Measurements from ENCODE around the gene ATG16L2. TPM values are rescaled to one million over a fixed set of nuclear protein-coding genes. Genes with fewer than 3 reads are reported as not detected.

ATG16L2 gene
- total and polyA plus RNA-seq, 4 donors, result 42.6 to 86.0 (median 61.4) TPM

DNA sequence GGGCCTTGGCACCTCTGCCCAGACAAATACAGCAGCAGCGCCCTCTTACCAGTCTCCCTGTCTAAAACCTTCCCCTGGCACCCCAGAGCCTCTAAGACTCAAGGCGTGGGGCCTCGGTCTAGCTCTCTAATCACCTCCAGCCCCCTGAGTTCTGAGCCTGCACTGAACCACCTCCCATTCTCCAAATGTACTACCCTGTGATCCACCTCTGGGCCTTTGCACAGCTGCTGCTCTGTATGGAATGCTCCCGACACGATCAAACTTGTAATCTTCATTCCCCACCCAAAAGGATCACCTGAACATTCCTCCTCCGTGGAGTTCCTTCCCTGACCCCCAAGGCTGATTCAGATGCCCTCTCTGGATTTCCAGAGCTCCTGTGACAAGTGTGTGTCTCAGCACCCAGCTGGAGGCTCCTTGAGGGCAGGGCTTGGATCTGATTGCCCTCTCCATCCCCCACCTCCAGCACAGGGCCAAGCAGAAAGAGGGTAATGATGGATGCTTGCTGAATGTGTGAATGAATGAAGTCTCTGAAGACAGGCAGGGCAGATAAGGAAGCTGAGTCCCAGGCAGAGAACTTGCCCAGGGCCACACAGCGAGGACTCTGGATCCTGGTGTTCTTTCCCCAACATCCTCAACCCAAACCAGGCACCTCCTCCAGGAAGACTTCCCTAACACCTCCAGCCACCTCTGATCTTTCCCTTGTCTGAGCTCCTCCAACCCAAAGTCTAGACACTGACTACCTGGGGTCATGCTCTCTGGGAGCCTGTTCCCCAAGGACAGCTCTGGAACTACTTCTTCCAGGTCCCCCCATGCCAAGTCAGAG lies 38.7 kb upstream of the ATG16L2 start:
- no peak overlapping the region for H3K27ac ChIP-seq (ENCODE audit: low read depth in 1 of 2, low read length in 1 of 2)
- H3K36me3 ChIP-seq (ENCODE audit: control insufficient read depth in 4 of 4, insufficient read depth in 4 of 4, low read length in 4 of 4), result peaks cover 0 to 4% (median 0%) of the 10 kb centered on the region in 4 donors
- peaks cover 0 to 1% (median 0%) of the 10 kb centered on the region in 4 donors for H3K9me3 ChIP-seq (ENCODE audit: control insufficient read depth in 4 of 4, insufficient read depth in 3 of 4, low read length in 3 of 4)
- no peak overlapping the region for H3K9ac ChIP-seq (ENCODE audit: insufficient read depth in 1 of 2, low read length in 2 of 2)
- H3K4me1 ChIP-seq (ENCODE audit: control insufficient read depth in 5 of 5, insufficient read depth in 5 of 5, low read length in 5 of 5), result peaks cover 0 to 23% (median 19%) of the 10 kb centered on the region in 5 donors
- no peaks in the 10 kb centered on the region for H3K27me3 ChIP-seq (ENCODE audit: control insufficient read depth in 3 of 3, insufficient read depth in 3 of 3, low read length in 2 of 3)
- WGBS, 2 donors, result 91 to 92% methylated on average over 7 of the region's 7 CpGs
- H3K4me3 ChIP-seq, result no peak overlapping the region
- DNase-seq (no peak), ATAC-seq (ENCODE audit: insufficient read depth, low FRiP score) (no peak)
- TF ChIP-seq, protein P1, sequence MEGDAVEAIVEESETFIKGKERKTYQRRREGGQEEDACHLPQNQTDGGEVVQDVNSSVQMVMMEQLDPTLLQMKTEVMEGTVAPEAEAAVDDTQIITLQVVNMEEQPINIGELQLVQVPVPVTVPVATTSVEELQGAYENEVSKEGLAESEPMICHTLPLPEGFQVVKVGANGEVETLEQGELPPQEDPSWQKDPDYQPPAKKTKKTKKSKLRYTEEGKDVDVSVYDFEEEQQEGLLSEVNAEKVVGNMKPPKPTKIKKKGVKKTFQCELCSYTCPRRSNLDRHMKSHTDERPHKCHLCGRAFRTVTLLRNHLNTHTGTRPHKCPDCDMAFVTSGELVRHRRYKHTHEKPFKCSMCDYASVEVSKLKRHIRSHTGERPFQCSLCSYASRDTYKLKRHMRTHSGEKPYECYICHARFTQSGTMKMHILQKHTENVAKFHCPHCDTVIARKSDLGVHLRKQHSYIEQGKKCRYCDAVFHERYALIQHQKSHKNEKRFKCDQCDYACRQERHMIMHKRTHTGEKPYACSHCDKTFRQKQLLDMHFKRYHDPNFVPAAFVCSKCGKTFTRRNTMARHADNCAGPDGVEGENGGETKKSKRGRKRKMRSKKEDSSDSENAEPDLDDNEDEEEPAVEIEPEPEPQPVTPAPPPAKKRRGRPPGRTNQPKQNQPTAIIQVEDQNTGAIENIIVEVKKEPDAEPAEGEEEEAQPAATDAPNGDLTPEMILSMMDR (IDR thresholded peaks at IDR 0.05; ENCODE audit: control extremely low read depth, extremely low read depth), result no peak

DNA sequence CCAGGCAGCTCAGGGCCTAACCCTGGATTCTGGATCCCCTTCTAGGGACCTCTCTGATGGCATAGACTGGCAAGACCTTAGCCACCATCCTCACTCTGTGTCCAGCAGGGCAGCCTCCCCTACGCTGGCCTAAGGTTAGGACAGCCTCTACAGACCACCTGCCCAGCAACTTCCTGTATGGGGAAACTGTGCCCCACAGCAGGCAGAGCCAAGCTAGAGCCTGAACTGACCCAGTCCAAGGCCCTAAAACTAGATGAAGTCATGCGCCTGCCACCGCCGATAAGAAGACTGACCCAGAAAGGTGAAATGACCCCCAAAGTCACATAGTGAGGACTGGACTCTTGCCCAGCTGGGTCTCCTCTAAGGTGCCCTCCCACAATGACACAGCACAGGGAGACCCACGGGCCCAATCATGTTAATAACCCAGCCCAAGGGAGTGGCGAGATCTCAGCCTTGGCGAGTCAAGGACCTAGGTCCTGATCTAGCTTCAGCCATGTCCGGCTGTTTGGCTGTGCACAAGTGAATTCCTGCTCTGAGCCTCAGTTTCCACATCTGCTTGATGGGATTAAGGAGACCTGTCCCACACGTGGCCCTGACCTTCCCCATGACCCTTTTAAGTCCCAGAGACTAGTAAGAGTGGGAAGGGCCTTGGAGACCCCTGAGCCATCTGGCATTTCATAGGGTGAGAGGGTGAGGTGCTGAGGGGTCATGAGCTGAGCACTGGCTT lies 37.9 kb upstream of the ATG16L2 start:
- H3K4me3 ChIP-seq, result no peak overlapping the region
- peaks cover 0 to 1% (median 0%) of the 10 kb centered on the region in 4 donors for H3K9me3 ChIP-seq (ENCODE audit: control insufficient read depth in 4 of 4, insufficient read depth in 3 of 4, low read length in 3 of 4)
- peaks cover 0 to 4% (median 0%) of the 10 kb centered on the region in 4 donors for H3K36me3 ChIP-seq (ENCODE audit: control insufficient read depth in 4 of 4, insufficient read depth in 4 of 4, low read length in 4 of 4)
- H3K27me3 ChIP-seq (ENCODE audit: control insufficient read depth in 3 of 3, insufficient read depth in 3 of 3, low read length in 2 of 3), result no peaks in the 10 kb centered on the region
- TF ChIP-seq, protein P1 (IDR thresholded peaks at IDR 0.05; ENCODE audit: control extremely low read depth, extremely low read depth), result no peak
- 82 to 84% methylated on average over 9 of the region's 9 CpGs for WGBS, 2 donors
- ATAC-seq (ENCODE audit: insufficient read depth, low FRiP score) (no peak), DNase-seq (no peak)
- H3K9ac ChIP-seq (ENCODE audit: insufficient read depth in 1 of 2, low read length in 2 of 2), result no peak overlapping the region
- H3K27ac ChIP-seq (ENCODE audit: low read depth in 1 of 2, low read length in 1 of 2), result no peak overlapping the region
- peaks cover 0 to 28% (median 23%) of the 10 kb centered on the region in 5 donors for H3K4me1 ChIP-seq (ENCODE audit: control insufficient read depth in 5 of 5, insufficient read depth in 5 of 5, low read length in 5 of 5)

DNA sequence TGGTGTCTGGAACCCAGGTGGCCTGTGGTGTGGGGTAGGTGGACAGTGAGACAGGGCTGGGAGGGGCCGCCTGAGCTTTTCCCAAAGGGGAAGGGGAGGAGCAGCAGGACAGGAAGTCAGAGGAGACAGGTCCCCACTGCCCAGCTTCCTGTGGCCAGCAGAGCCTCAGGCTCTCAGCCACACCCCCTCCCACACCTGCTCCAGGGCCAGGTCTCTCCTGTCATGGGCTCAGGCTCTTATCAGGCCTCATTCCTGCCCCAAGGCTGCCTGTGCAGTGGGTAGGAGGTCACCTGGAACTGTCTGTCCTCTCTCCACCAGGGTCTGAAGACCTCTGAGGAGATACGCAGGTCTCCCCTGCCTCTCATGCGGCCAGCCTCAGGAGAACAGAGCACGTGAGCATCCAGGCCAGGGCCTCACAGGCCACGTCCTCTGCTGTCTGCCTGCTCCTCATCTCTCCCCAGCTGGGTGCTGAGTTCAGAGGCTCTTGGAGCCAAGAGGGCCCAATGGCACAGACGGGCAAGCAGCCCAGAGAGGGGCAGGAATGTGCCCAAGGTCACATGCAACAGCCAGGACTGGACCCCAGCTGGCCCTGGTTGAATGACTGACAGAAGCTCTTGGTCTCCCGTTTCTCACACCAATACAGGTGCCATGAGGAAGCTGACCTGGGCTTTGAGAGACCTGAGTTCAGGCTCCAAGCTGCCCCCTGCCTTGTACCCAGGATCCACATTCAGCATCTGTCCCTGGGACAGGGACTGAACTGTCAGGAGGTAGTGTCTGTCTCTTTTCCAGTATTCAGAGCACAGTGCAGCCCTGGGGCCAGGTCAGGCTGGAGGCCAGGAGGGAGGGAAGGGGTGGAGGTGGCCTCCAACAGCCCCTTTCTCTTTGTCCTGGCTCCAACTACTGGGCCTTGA lies 37.1 kb upstream of the ATG16L2 start:
- peaks cover 0 to 4% (median 0%) of the 10 kb centered on the region in 4 donors for H3K36me3 ChIP-seq (ENCODE audit: control insufficient read depth in 4 of 4, insufficient read depth in 4 of 4, low read length in 4 of 4)
- H3K4me1 ChIP-seq (ENCODE audit: control insufficient read depth in 5 of 5, insufficient read depth in 5 of 5, low read length in 5 of 5), result peaks cover 0 to 29% (median 26%) of the 10 kb centered on the region in 5 donors
- H3K9ac ChIP-seq (ENCODE audit: insufficient read depth in 1 of 2, low read length in 2 of 2), result no peak overlapping the region
- 83 to 84% methylated on average over 7 of the region's 7 CpGs for whole genome bisulfite sequencing, 2 donors
- H3K9me3 ChIP-seq (ENCODE audit: control insufficient read depth in 4 of 4, insufficient read depth in 3 of 4, low read length in 3 of 4), result peaks cover 0 to 1% (median 0%) of the 10 kb centered on the region in 4 donors
- H3K27ac ChIP-seq (ENCODE audit: low read depth in 1 of 2, low read length in 1 of 2), result peak overlapping the region in 1 of 2 donors; percentile 37
- no peak for ATAC-seq (ENCODE audit: insufficient read depth, low FRiP score)
- H3K4me3 ChIP-seq, result no peak overlapping the region
- H3K27me3 ChIP-seq (ENCODE audit: control insufficient read depth in 3 of 3, insufficient read depth in 3 of 3, low read length in 2 of 3), result no peaks in the 10 kb centered on the region
- TF ChIP-seq, protein P1 (IDR thresholded peaks at IDR 0.05; ENCODE audit: control extremely low read depth, extremely low read depth), result no peak
- no peak for DNase-seq

Measured in lung (tissue), 12 donors.